A549 (cell line): ENCODE results near the gene LEO1. TPM values are rescaled to one million over a fixed set of nuclear protein-coding genes. Genes with fewer than 3 reads are reported as not detected.

Source experiments
- ATAC-seq, 2 experiments: fragments of 200-7000 bp in 1 of 2; fragments of >200 bp in 1 of 2; cut with Nextera tagmentation in 1 of 2; cut with Tn5 transposase in 1 of 2; 3 replicates each; pipeline versions ENCODE4 v1.8.0 to v1.9.1; 2018 to 2020; ENCODE audit warnings: mild to moderate bottlenecking in 1 of 2, moderate library complexity in 1 of 2
- CTCF ChIA-PET: fragments of 300-600 bp; sonication (Branson Sonifier 250); formaldehyde crosslinking; extraction: SDS; loops from one replicate; lab custom pipeline; 2021; ENCODE audit warnings: antibody characterized with exemption, inconsistent platforms; lab: Yijun Ruan, JAX
- POLR2A ChIA-PET: fragments of 350-600 bp; formaldehyde crosslinking; extraction: SDS; loops from one replicate; lab custom pipeline; 2021; ENCODE audit warnings: antibody characterized with exemption, inconsistent platforms; lab: Yijun Ruan, JAX
- DNase-seq, 2 experiments: peaks; one replicate each; pipeline versions ENCODE4 v3.0.0 to v3.0.0-alpha.2; 2011 to 2016; ENCODE audit warnings: low read depth in 1 of 2, low spot score in 1 of 2
- FAIRE-seq: peaks from 2 replicates; lab custom pipeline; 2011; peaks lifted over from hg19 to GRCh38; lab: Jason Lieb, UNC
- H3K27ac ChIP-seq, 2 experiments: fragments of >200 bp; sonication (Bioruptor Twin); formaldehyde crosslinking; 3 replicates each; pipeline ENCODE4 v1.5.1; 2016 to 2017
- H3K4me1 ChIP-seq: fragments of >200 bp; sonication (Bioruptor Twin); formaldehyde crosslinking; 3 replicates; pipeline ENCODE4 v1.6.1; 2016
- H3K4me2 ChIP-seq: fragments of >200 bp; sonication (Bioruptor Twin); formaldehyde crosslinking; 3 replicates; pipeline ENCODE4 v1.6.1; 2016
- H3K4me3 ChIP-seq: fragments of >200 bp; sonication (Bioruptor Twin); formaldehyde crosslinking; 3 replicates; pipeline ENCODE4 v1.5.1; 2016
- H3K9me3 ChIP-seq: fragments of >200 bp; sonication (Bioruptor Twin); formaldehyde crosslinking; 3 replicates; pipeline ENCODE4 v1.6.1; 2016
- BHLHE40 ChIP-seq: IDR thresholded peaks from 2 replicates; pipeline ENCODE4 v1.6.1; 2012; ENCODE audit warnings: low read depth, low read length, inconsistent platforms
- CBX2 ChIP-seq: fragments of 200-600 bp; sonication (generic); IDR thresholded peaks from 2 replicates; pipeline ENCODE4 v1.6.1; 2016; ENCODE audit warnings: low read depth, mild to moderate bottlenecking, borderline replicate concordance
- CBX8 ChIP-seq: fragments of 200-600 bp; sonication (generic); IDR thresholded peaks from 2 replicates; pipeline ENCODE4 v1.6.1; 2016
- CTCF ChIP-seq: fragments of >200 bp; sonication (Bioruptor Twin); formaldehyde crosslinking; IDR thresholded peaks from 3 replicates; pipeline ENCODE4 v1.5.1; 2016
- EHMT2 ChIP-seq: fragments of 200-600 bp; sonication (generic); IDR thresholded peaks from 2 replicates; pipeline ENCODE4 v1.6.1; 2016; ENCODE audit warnings: antibody characterized with exemption, low read depth, mild to moderate bottlenecking, moderate library complexity
- HDAC2 ChIP-seq: fragments of 200-600 bp; sonication (generic); IDR thresholded peaks from 2 replicates; pipeline ENCODE4 v1.6.1; 2016
- HMGXB4 ChIP-seq: fragments of 250-450 bp; sonication (Bioruptor Pico); IDR thresholded peaks from 2 replicates; pipeline ENCODE4 v1.5.0; 2021; ENCODE audit warnings: mild to moderate bottlenecking, moderate library complexity, borderline replicate concordance
- HOXB13 ChIP-seq: fragments of 250-450 bp; sonication (Bioruptor Pico); IDR thresholded peaks from 2 replicates; pipeline ENCODE4 v1.5.0; 2020; ENCODE audit warnings: low read depth, mild to moderate bottlenecking, moderate library complexity
- MAFK ChIP-seq: fragments of 450-650 bp; IDR thresholded peaks from 2 replicates; pipeline ENCODE4 v1.6.1; 2014; ENCODE audit not compliant: partially characterized antibody
- MAX ChIP-seq: IDR thresholded peaks from 2 replicates; pipeline ENCODE4 v1.6.1; 2012
- MYC ChIP-seq: IDR thresholded peaks from 2 replicates; pipeline ENCODE4 v1.6.1; 2012; ENCODE audit warnings: mild to moderate bottlenecking, inconsistent platforms, low read length, improper control_type of control experiment, borderline replicate concordance
- NR3C1 ChIP-seq: fragments of >200 bp; sonication (Bioruptor Twin); formaldehyde crosslinking; IDR thresholded peaks from 3 replicates; pipeline ENCODE4 v1.6.1; 2017
- PHF8 ChIP-seq: fragments of 200-600 bp; sonication (generic); IDR thresholded peaks from 2 replicates; pipeline ENCODE4 v1.6.1; 2016; ENCODE audit warnings: low read depth, mild to moderate bottlenecking, antibody characterized with exemption, moderate library complexity, borderline replicate concordance
- RAD21 ChIP-seq, 2 experiments: fragments of >200 bp in 1 of 2; sonication (Bioruptor Twin) in 1 of 2; formaldehyde crosslinking in 1 of 2; IDR thresholded peaks in 1 of 2; conservative IDR thresholded peaks in 1 of 2; 2 replicates in 1 of 2; 3 replicates in 1 of 2; pipeline ENCODE4 v1.6.1; 2012 to 2018; ENCODE audit warnings: inconsistent platforms in 1 of 2
- RCOR1 ChIP-seq: fragments of 150-350 bp; IDR thresholded peaks from 2 replicates; pipeline ENCODE4 v1.6.1; 2014; ENCODE audit warnings: antibody characterized with exemption, low read length, low read depth
- RFX5 ChIP-seq: fragments of 450-650 bp; IDR thresholded peaks from 2 replicates; pipeline ENCODE4 v1.7.1; 2014; ENCODE audit warnings: antibody characterized with exemption, mild to moderate bottlenecking, moderate library complexity
- RNF2 ChIP-seq: fragments of 200-600 bp; sonication (generic); IDR thresholded peaks from 2 replicates; pipeline ENCODE4 v1.6.1; 2016; ENCODE audit warnings: low read depth, mild to moderate bottlenecking, antibody characterized with exemption, moderate library complexity, borderline replicate concordance
- SMC3 ChIP-seq: fragments of >200 bp; sonication (Bioruptor Twin); formaldehyde crosslinking; IDR thresholded peaks from 3 replicates; pipeline ENCODE4 v1.6.1; 2018; ENCODE audit warnings: inconsistent platforms
- TP53 ChIP-seq: fragments of 250-450 bp; sonication (Bioruptor Pico); IDR thresholded peaks from 2 replicates; pipeline ENCODE4 v1.5.0; 2021; ENCODE audit warnings: mild to moderate bottlenecking, moderate library complexity
- USF2 ChIP-seq: fragments of 450-650 bp; IDR thresholded peaks from 2 replicates; pipeline ENCODE4 v1.6.1; 2014; ENCODE audit warnings: antibody characterized with exemption
- ZNF302 ChIP-seq: fragments of 250-450 bp; sonication (Bioruptor Pico); IDR thresholded peaks from 2 replicates; pipeline ENCODE4 v1.9.0; 2021; ENCODE audit warnings: inconsistent platforms, mild to moderate bottlenecking, moderate library complexity
- ZSCAN20 ChIP-seq: fragments of 250-450 bp; sonication (Bioruptor Pico); IDR thresholded peaks from 2 replicates; pipeline ENCODE4 v1.8.0; 2022; ENCODE audit warnings: mild to moderate bottlenecking, moderate library complexity
- WGBS: methylation state at CpG from one replicate; pipeline ENCODE4 v1.1.6; 2017; ENCODE audit errors: missing lambda C conversion rate; 5-methylcytosine and 5-hydroxymethylcytosine counted together
- polyA plus RNA-seq, 4 experiments: library from polyadenylated mRNA; depleted of rRNA in 3 of 4; stranded (reverse); fragments of >200 nt; fragmentation: RNase III in 1 of 4; extraction: RNeasy Plus Mini Kit Qiagen cat#74134 plus additional on column Dnase treatment in 1 of 4; gene quantifications; 2 replicates in 3 of 4; 3 replicates in 1 of 4; pipeline ENCODE4 v1.2.3, GENCODE V29; 2011 to 2017
- TF ChIP-seq, protein P1 (sequence below): fragments of >200 bp; sonication (Bioruptor Twin); formaldehyde crosslinking; IDR thresholded peaks from 3 replicates; pipeline ENCODE4 v1.6.1; 2016
- TF ChIP-seq, protein P2 (sequence below): IDR thresholded peaks from 2 replicates; pipeline ENCODE4 v1.6.1; 2012

LEO1 gene
- polyA plus RNA-seq, 2 of the 4 experiments (the other 2 are of a cell fraction), result 22.3 to 60.3 TPM

DNA sequence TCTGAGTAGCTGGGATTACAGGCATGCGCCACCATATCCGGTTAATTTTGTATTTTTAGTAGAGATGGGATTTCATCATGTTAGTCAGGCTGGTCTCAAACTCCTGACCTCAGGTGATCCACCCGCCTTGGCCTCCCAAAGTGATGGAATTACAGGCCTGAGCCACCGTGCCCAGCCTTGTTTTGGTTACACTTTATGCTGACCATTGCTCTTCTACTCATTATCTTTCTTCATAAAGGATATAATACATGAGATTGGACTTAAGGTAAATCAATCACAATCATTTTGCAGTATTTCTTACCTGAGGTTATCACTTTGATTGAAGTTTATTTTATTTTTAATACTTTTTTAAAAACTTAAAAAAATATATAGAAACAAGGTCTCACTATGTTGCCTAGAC, 2.2 kb upstream of the LEO1 start:
- no peak for DNase-seq
- no peak for ATAC-seq
- H3K4me1 ChIP-seq, result peaks cover 13% of the 10 kb centered on the region
- TF ChIP-seq PHF8 (no peak), MAFK (peak; percentile 51)
- no peak for FAIRE-seq
- ChIA-PET POLR2A (no interaction called here), CTCF (interaction anchor here (0.7 to 3.5 kb wide), 2 partner anchors 126 to 254 kb away, joined by 3 to 18 read pairs; no protein-coding TSS in a partner anchor)
- no peak overlapping the region for H3K4me3 ChIP-seq
- no peaks in the 10 kb centered on the region for H3K9me3 ChIP-seq
- H3K4me2 ChIP-seq, result no peak overlapping the region
- WGBS, result 82% methylated on average over 4 of the region's 4 CpGs
- no peak overlapping the region for H3K27ac ChIP-seq

DNA sequence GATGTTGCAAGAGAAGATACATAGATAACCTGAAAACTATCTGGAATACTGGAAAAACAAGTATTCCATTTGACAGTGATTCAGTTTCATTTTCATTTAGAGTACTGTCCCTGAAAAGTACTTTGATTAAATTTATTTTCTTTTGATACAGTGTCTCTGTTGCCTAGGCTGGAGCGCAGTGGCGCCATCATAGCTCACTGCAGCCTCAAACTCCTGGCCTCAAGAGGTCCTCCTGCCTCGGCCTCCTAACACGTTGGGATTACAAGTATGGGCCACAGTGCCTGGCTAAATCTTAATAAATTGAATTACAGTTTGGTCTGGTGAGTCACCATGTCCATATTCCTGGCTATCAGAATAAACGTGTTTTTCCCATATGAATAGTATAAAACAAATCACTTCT, 1.6 kb upstream of the LEO1 start:
- Histone ChIP-seq H3K4me1 (peaks cover 13% of the 10 kb centered on the region), H3K4me3 (no peak overlapping the region), H3K27ac (no peak overlapping the region), H3K4me2 (no peak overlapping the region), H3K9me3 (no peaks in the 10 kb centered on the region)
- FAIRE-seq, result no peak
- CTCF ChIA-PET, result interaction anchor here (0.9 to 3.9 kb wide), 10 partner anchors 7 to 255 kb away, joined by 3 to 26 read pairs (median 4); no protein-coding TSS in a partner anchor
- no peak for ATAC-seq
- DNase-seq, result no peak
- TF ChIP-seq, protein P1, sequence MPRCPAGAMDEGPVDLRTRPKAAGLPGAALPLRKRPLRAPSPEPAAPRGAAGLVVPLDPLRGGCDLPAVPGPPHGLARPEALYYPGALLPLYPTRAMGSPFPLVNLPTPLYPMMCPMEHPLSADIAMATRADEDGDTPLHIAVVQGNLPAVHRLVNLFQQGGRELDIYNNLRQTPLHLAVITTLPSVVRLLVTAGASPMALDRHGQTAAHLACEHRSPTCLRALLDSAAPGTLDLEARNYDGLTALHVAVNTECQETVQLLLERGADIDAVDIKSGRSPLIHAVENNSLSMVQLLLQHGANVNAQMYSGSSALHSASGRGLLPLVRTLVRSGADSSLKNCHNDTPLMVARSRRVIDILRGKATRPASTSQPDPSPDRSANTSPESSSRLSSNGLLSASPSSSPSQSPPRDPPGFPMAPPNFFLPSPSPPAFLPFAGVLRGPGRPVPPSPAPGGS, result no peak
- TF ChIP-seq, protein P2, sequence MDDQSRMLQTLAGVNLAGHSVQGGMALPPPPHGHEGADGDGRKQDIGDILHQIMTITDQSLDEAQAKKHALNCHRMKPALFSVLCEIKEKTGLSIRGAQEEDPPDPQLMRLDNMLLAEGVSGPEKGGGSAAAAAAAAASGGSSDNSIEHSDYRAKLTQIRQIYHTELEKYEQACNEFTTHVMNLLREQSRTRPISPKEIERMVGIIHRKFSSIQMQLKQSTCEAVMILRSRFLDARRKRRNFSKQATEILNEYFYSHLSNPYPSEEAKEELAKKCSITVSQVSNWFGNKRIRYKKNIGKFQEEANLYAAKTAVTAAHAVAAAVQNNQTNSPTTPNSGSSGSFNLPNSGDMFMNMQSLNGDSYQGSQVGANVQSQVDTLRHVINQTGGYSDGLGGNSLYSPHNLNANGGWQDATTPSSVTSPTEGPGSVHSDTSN, result no peak
- no peak for TF ChIP-seq HMGXB4 (CRISPR knock-in tag)
- TF ChIP-seq CBX8, result no peak
- POLR2A ChIA-PET, result no interaction called here
- WGBS, result 68% methylated on average over 5 of the region's 5 CpGs

DNA sequence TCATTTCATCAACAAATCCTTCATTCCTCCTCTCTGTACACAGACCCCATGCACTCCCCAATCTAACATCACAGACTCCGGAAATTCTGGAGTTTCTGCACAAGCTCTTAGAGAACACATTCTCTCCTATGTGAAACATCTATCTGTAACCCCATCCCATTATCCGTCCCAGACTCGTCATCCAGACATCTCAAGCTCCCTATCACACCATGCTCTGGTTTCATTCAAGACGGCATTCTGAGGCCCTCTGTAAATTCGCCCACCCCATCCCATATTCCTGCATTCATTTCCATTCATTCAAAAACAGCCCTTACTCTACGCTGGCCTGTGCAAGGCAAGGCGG, 575 bp downstream of the LEO1 start:
- Histone ChIP-seq H3K4me2 (peak overlapping the region; percentile 87), H3K4me1 (peaks cover 13% of the 10 kb centered on the region), H3K27ac (peak overlapping the region; percentile 83 to 95), H3K4me3 (peak overlapping the region; percentile 68)
- no peak; a peak in 2 of 6 replicates for ATAC-seq
- no peak for FAIRE-seq
- ChIA-PET POLR2A (interaction anchor here (0.6 to 2.6 kb wide), 16 partner anchors 10 to 321 kb away, joined by 3 to 30 read pairs (median 4); partner anchors contain the start of genes LYSMD2 and MAPK6), CTCF (interaction anchor here (0.9 to 3.9 kb wide), 17 partner anchors 9 to 321 kb away, joined by 3 to 26 read pairs (median 7); no protein-coding TSS in a partner anchor)
- 1% methylated on average over 7 of the region's 7 CpGs for WGBS
- peak in 1 of 2 experiments; percentile 48 for DNase-seq
- TF ChIP-seq MYC (no peak), HDAC2 (no peak), SMC3 (no peak), RCOR1 (no peak), BHLHE40 (no peak), NR3C1 (no peak), RAD21 (conservative IDR thresholded peaks at IDR 0.05 in 1 of 2, IDR thresholded peaks at IDR 0.05 in 1 of 2) (no peak), CBX2 (no peak), CTCF (no peak), USF2 (no peak), RFX5 (no peak), ZSCAN20 (CRISPR knock-in tag) (no peak), ZNF302 (no peak), MAX (no peak), HMGXB4 (CRISPR knock-in tag) (no peak), HOXB13 (CRISPR knock-in tag) (no peak), EHMT2 (no peak), RNF2 (no peak), TP53 (no peak)
- TF ChIP-seq, all 56 proteins: peak for 0
- no peaks in the 10 kb centered on the region for H3K9me3 ChIP-seq
